HG03196 (cell line): ENCODE measurements around the gene FBXL17.
A peak's percentile ranks its signal among the peaks of the same experiment; 100 is the strongest.
"Not testable (repeated sequence)": the region's sequence is repeated elsewhere in the genome, so short reads cannot be mapped to it uniquely, and the experiment has no call there.

Source experiments
- ATAC-seq: cut with Tn5 transposase; IDR thresholded peaks from one replicate; pipeline ENCODE4 v1.9.1; 2021; ENCODE audit not compliant: unreplicated experiment

The FBXL17 gene

DNA sequence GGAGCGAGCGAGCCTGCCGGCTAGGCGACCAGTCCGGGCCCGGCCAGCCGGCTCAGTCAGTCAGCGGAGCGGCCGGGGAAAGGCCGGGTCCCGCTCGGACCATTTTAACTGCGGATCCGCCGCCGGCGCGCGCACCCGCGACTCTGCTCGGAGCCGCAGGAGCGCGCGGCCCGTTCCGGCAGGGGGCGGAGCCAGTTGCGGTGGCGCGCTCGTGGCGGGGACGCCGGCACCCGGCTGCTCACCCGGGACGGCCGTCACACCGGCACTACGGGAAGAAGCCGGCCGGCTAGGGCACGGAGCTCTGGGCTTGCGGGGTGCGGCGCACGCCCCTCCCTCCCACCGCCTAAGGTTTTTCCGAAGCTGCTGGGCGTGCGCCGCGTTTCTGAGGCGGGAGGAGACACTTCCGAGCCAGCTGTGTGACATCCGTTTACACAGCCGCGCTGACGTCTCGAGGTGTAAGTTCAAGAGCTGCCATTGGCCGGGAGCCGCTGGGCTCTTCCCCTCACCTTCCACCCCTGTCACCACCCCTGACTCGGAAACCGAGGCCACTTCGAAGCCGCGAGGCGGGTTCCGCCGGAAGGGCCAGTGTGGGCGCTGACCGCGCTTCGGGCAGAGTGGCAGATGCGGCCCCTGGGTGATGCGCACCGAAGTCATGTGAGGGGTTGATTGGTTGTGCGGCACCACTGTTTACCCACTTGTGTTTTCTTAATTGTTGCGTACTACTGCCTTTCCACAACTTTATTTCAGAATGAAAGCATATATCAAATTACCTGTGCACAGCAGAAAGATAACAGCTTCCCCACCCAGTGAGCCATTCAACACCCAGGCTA is at the start of gene FBXL17:
FBXL17 (minus strand) TSS at position 145 of the 830 bp plus-strand sequence.
- ATAC-seq: peak; percentile 80

DNA sequence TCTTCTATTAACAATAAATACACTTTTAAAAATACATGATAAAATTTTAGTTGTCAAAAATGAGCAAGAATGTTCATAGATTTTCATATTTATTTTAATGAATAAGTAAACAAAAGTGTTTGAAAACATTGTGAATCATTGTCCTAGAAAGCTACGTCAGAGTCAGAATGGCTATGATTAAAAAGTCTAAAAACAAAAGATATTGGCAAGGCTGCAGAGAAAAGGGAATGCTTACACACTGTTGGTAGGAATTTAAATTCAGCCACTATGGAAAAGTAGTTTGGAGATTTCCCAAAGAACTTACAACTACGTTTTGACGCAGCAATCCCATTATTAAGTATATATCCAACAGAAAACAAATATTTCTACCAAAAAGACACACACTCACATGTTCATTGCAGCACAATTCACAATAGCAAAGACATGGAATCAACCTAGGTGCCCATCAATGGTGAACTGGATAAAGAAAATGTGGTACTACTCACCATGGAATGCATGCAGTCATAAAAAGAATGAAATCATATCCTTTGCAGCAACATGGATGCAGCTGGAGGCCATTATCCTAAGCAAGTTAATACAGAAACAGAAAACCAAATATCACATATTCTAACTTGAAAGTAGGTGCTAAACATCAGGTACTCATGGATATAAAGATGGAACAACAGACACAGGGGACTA is 49.2 kb upstream of the FBXL17 start:
- ATAC-seq: no peak

DNA sequence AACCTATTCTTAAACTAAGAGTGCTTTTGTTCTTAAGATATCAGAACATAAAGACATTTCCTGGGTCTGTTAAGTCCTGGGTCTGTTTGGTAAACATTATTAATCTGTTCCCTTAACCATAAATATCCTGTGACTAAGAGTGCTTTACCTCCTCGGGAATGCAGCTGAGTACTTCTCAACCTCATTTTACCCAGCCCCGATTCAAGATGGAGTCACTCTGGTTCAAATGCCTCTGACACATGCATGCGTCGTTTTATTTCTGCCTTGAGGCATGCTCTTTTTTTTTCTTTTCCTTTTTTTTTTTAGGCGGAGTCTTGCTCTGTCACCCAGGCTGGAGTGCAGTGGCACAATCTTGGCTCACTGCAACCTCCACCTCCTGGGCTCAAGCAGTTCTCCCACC is 39.8 kb upstream of the FBXL17 start:
- ATAC-seq: no peak

DNA sequence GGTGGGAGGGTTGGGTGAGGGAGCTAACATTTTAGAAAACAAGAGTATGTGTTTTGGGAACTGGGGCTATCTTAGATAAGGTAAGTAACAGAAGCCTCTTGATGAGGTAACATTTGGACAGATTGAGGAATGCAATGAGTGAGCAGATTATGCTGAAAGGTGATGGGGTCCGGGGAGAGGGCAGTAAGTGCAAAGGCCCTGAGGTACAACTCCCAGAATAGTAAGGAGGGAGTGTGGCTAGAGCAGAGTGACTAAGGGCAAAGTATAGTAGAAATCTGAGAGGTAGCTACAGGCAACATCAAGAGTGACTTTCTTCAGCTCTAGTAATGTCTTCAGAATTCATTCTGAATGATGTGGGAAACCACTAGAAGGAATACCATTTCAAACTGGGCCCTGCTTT is 38.9 kb upstream of the FBXL17 start:
- ATAC-seq: no peak

DNA sequence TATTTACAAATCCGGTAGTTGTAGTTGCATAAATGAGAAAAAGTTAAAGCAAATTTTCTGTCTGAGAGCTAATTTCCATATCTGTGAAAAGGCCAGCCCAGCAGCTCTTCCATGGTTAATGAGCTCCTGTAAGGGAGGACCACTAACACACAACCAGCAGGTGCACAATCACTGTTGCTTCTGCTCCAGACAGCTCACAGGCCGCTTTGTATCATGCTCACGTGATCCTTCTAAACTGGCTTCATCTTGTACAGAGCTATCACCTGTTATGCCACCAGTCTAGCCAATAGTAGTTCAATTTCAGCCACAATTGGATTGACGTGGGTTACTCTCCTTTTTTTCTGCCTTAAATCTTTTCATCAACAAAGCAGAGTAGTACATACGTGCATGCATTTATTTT is 38.3 kb upstream of the FBXL17 start:
- ATAC-seq: no peak

DNA sequence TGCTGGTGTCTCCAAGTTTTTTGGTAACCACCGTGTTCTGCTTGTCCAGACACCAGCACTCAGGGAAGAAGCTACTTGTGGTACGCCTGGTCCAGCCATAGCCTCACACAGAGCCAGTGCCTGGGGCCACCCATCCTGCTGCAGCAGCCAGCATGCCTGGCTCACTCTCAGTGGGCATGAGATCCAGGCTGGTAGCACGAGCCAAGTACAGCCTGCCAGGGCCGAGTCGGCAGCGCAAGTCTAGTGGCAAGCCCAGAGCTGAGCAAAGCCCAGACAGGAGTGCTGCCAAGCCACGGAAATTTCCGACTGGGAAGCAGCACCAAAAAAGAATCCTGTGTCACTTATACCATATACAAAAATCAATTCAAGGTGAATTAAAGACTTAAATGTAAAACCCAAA is 36.3 kb upstream of the FBXL17 start:
- no peak for ATAC-seq

DNA sequence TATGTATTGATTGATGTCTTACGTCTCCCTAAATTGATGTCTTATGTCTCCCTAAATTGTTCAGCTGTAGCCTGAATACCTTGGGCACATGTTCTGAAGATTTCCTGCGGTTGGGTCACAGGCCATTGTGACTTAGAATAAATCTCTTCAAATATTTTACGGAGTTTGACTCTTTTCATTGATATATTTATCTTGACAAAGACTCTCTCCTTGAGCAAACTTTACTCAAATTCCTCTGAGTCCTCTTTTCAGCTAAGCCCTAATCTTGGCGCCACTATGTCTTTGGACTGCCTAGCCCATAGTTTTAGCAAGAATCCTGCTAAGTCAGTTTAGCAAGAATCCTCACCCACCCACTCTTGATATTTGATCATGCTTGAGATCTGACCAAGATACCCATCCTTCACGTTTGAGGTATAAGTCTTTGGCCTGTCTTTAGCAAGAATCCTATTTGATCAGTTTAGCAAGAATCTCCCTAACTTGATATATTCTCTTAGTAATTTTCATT is 35.3 kb upstream of the FBXL17 start:
- no peak for ATAC-seq

DNA sequence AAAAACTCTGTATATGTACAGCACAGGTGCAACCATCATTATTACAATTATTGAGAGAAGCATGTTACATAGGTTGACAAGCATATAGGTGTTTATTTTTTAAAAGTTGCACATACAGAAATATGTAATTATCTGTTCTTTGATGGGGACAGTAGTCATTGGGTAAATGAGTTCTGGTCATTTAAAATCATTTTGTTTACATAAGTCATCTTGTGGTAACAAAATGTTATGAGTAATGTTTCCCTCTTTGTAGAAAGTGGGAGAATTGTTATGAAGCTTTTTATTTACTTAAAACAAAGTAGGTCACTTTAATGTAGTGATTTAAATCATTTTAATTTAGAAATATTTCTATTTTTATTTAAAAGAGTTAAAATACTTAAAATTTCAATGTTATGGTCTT is 33.8 kb upstream of the FBXL17 start:
- ATAC-seq: no peak

DNA sequence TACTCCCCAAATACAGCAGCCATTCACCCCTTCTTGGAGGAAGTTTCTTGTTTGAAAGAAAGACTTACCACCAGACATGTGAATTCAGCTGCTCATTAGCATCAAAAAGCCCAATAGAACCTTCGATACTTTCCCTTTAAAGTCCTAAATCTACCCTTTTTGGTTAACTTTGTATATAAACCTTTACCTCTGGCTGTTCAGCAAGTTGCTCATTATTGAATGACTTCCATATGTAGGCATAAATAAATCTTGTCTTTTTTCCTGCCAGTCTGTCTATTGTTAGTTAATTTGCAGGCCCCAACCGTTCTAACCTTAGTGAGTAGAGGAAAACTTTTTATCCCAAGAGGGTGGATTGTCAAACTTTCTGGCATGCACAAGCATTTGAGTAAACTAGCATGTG is 27.9 kb upstream of the FBXL17 start:
- ATAC-seq: no peak

DNA sequence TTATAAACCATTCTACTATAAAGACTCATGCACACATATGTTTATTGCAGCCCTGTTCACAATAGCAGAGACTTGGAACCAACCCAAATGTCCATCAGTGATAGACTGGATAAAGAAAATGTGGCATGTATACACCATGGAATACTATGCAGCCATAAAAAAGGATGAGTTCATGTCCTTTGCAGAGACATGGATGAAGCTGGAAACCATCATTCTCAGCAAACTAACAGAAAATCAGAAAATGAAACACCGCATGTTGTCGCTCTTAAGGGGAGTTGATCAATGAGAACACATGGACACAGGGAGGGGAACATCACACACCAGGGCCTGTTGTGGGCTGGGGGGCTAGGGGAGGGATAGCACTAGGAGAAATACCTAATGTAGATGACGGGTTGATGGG is 23.3 kb upstream of the FBXL17 start:
- not testable (repeated sequence) for ATAC-seq

DNA sequence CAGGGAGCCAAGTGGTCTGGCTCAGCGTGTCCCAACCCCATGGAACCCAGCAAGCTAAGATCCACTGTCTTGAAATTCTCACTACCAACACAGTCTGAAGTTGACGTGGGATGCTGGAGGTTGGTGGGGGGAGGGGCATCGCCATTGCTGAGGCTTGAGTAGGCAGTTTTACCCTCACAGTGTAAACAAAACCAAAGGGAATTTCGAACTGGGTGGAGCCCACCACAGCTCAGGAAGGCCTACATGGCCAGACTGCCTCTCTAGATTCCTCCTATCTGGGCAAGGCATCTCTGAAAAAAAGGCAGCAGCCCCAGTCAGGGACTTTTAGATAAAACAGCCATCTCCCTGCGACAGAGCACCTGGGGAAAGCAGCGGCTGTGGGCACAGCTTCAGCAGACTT is 17.1 kb upstream of the FBXL17 start:
- ATAC-seq: no peak

DNA sequence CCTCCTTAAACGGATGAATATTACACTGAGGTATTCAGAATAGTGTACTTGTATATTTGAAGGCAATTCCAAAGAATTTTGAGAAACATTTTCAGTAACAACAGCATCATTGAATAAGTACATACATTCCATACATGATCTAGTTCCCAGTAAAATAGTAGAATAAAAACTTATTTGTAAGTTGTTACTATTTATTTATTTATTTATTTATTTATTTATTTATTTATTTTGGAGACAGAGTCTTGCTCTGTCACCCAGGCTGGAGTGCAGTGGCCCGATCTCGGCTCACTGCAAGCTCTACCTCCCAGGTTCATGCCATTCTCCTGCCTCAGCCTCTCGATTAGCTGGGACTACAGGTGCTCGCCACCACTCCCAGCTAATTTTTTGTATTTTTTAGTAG is 14.9 kb upstream of the FBXL17 start:
- ATAC-seq: not testable (repeated sequence)

DNA sequence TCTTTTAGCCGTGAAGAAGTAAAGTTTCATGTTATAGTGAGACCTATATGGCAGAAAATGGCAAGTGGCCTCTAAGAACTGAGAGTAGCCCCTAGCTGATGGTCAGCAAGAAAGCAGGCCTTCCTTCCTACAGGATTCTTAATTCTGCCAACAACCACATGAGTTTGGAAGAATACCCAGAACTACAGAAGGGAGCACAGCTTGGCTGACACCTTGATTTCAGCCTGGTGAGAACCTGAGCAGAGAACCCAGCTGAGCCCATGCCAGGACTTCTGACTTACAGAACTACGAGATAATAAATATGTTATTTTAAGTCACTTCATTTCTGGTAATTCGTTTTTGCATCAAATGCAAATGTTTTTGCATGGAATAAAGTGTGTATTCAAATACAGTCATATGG is 5.9 kb upstream of the FBXL17 start:
- no peak for ATAC-seq

DNA sequence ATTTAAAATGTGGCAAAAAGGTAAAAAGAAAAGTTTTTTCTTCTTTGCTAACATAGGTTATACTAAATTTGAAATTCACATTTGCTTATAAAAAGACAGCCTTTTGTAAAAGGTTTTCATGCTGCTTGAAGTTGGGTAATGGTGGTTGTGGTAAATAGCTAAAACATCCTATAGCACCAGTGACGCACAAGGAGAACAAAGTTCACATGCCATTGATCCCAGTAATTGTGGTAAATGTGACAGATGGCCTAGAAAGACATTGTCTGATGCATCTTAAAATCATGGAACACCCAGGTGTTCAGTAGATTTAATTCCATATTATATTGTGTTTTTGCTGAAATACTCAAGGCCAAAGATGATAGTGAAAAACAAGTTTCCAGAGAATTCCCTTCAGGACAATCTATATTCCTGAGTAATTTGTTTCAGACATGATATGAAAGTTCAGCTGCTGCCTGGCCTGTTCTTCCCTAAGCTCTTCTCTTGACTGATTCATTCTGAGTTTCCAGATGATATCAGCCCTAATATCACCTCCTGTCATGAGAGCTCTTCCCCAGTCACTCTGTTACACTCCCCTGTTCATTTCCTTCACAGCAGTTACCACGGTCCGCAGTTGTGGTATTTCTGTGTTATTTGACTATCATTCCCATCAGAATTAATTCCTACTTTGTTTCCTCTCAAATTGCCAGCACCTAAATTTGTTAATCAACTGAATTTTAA is 4.6 kb upstream of the FBXL17 start:
- ATAC-seq: no peak

DNA sequence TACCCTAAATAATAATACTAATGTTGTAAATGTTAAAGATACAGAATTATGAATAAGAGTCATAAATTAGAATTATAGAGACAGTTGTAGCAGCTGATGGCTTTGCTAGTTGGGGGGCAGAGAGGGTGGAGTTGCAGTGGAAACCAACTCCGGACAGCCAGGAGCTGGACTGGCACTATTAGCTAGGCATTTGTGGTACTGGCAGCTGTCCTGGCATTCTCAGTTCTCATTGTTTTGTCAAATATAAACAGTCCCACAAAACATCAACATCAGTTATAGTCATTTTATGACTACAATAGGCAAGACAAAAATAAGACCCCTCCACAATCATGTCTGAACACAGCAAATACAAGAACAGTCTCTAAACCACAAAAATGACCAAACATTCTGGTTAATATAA is 2.8 kb upstream of the FBXL17 start:
- no peak for ATAC-seq

DNA sequence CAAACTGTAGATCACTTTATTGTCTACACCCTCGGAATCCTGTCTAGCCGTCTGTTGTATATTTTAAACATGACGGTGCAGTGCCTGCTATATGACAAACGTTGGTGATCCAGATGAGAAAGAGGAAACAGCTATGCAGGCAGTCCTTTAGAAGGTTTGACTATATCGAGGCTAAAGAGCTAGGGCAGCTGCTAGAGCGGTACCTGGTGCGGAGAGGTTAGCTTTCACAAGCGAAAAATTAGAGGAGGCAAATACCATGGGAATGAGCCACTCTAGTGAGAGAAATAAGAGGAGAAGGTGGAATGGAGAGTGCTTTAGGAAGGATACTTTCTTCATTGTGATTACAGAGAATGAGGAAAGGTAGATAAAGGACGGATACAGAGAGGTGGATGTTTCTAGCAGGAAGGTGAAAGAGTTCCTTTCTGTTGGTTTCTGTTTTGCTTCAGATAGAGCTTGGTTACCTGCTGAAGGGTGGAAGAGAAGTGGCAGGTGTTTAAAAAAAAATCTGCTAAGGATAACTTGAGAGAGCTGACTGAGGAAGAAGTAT is 959 bp upstream of the FBXL17 start:
- no peak for ATAC-seq

DNA sequence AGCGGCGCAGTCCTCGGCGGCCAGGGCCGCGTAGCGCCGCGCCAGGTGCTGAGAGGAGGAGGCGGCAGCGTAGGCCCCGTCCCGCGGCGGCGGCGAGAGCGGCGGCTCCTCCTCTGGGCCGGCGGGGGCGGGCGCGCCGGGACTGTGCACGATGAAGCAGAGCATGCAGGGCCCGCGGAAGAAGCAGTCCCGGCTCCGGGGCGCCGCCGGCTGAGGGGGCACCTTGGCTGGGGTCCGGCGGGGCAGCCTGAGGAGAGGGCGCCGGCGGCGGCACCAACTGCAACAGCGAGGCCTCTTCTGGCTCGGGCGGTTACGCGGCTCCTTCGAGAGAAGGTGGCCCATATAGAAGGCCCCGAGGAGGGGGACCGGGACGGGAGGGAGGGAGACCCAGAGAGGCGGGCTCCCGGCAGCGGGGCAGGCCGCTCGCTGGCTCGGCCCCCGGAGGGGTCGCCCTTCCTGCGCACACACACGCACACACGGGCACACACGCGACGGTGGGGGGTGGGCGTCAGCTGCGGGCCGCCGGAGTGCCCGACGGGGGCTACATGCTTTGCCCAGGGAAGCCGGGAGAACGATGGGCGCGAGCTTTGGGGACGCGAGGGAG is 446 bp downstream of the FBXL17 start:
- peak; percentile 39 for ATAC-seq

DNA sequence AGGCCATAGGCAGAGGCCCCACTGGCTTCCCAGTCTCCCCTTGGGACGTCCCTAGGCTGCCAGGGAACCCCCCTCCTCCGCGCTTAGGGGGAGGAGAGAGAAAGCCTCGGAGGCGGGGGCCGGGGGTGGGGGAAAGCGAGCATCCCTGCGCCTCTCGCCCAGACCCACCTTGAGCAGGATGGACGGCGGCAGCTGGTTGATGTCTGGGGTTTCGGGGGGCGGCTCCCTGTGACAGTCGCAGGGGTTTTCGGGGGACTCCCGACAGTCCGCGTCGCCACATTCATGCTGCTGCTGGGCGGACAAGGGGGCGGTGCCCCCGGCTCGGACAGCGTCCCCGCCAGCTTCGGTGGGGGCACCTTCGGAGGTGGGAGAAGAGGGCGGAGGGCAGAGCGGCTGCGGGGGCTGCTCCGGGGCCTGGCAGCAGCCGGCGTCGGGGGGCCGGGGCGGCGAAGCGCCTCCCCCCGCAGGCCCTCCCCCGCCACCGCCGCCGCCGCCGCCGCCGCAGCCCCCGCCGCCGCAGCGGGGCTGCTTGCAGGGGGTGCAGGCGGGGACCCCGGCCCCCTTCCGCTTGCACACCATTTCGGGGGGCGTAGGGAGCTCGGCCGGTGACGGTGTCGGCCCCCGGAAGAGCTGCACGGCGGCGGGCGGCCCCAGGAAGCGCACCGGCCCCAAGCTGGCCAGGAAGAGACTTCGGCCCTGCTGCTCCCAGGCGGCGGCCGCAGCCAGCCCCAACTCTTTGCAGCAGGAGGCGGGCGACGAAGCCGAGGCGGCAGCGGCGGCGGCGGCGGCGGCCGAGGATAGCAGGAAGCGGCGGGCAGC is 1.2 kb downstream of the FBXL17 start:
- peak; percentile 29 for ATAC-seq

DNA sequence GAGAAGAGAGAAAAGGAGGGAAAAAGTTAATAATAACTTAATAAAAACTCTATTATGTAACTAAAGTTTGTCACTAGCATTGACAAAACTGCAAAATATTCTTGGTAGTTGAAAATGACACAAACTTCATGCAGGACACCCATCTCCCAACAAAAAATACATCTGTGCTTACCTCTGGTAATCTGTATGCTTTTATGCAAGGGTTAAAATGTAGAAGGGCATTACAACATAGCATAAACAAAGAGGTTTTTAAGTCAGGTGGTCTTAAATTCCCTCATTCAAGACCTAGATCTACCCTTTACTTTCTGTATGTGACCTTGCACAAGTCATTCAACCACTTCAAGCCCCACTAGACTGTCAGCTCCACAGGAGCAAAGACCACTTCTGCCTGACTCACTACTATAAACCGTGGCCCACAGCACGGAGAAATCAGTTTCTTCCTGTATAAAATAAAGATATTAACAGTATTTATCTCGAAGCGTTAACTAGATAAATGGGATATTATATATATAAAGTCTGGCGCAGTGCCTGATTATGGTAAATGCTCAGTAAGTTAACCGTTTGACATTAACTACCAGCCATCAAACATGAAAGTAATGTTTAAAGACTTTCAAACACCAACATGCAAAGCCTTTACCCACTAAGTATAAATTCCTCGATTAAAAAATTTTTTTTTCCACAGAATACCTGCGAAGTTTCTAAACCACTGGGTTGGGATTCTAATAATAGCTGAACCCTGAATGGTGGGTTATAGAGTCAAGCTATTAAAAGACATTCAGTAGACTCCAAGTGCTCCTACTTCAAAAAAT is 2.0 kb downstream of the FBXL17 start:
- no peak for ATAC-seq
